Right renal cortex interstitium (tissue), 3 donors: ENCODE data around the gene MMP21. TPM values are rescaled to one million over a fixed set of nuclear protein-coding genes. Genes with fewer than 3 reads are reported as not detected.

ENCODE experiments used
- DNase-seq, 3 donors: peaks; one replicate each; pipeline ENCODE4 v3.0.0-alpha.2; 2013; ENCODE audit warnings: low read depth in 3 of 3, low spot score in 2 of 3
- polyA plus RNA-seq, 3 donors: library from polyadenylated mRNA; unstranded; fragments of 120-200 nt; gene quantifications; one replicate each; pipeline ENCODE4 v1.2.1, GENCODE V29; 2013; ENCODE audit not compliant: insufficient read length in 3 of 3

The MMP21 gene
- polyA plus RNA-seq = under 1 TPM; 0.17 to 0.29 (median 0.18) TPM

DNA sequence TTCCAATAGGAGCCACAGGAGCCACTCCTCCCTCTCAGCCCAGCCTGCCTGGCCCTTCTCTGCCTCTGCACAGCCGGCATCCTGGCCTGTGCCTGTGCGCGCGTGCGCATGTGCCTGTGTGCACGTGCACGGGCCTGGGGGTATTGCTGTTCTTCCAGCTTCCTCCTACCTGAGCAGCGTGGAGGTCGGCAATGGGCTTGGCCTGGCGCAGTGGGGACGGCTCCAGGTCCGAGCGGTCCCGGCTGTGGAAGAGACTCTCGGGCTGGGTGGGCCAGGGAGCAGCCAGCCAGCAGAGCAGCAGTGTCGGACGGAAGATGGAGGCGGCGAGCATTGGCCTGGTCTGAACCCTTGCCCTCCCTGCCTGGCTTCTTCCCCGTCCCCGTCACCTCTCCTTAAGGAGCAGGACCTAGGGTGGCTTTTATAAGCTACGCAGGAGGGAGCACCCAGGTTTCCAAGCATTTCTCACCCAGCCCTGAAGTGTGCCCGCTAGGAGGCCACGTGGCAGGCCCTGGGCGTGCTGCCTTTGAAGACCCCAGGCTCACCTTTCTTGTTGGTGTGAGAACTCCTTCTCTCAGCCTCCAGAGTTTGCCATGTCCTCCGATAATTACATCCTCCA lies at the start of gene MMP21:
TSS of gene MMP21 (minus strand) at position 331 of the 616 bp plus-strand sequence. CDS start at position 331, 0 bp downstream.
- no peak for DNase-seq

- DNase-seq = no peak
Measured at GRCh38 chr10:125824736-125825135, 49.1 kb upstream of the MMP21 start.

DNA sequence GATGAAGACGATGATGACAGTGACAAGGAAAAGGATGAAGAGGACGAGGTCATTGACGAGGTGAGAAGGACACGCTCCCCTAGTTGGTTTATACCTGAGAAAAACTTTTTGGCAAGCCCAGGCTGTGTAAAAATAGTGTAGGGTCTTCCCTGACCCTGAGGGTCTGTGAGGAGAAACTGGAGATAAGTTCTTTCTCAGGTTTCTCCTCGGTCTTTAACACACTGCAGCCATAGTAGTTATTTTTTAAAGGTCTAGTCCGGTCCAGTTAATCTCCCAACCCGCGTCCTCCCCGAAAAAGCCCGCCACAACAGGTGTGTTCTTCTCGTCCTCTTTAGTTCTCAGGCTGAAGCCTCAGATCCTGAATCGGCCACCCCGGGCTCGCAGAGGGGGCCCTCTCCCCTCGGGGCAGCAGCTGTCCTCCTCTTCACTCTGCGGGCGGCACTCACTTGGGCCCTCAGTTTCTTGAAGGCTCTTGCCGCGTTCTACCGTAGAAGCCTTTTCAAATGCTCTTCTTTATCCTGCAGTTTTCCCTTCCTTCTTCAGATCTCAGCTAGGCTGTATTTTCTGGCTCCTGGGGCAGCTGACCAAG lies 48.1 kb upstream of the MMP21 start:
- no peak for DNase-seq

DNA sequence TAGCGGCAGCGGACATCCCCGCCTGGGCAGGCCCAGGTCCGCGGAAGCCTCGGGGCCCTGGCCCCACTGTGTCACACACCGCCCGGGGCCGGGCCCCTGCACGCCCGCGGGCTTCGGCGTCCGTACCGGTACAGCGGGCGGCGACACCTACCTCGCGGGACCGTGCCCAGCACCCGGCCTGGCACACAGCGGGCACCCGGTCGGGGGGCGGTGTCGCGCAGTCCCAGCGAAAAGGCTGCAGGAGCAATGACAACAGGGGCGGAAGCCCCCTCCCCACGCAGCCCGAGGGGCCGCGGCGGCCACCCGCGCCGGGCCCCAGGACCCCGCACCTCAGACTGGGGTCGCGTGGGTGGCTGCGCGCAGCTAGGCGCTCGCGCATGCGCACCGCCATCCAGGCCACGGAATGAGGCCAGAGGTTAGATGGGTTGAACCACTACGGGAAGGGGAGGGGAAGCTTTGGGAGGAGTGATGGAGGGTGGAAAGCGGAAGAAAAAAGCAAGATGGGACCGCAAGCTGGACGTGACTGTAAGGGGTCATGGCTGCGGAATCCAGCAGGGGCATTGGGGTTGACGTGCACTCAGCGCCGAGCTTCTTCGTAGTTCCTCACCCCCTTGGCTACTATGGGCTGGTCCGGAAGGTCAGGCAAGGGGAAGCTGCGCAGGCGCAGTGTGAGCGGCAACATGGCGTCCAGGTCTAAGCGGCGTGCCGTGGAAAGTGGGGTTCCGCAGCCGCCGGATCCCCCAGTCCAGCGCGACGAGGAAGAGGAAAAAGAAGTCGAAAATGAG lies 47.4 kb upstream of the MMP21 start, which contains the start of the genes BCCIP and UROS:
TSS of gene BCCIP (plus strand) at position 669 of the 785 bp plus-strand sequence. CDS start at position 681, 12 bp downstream.
TSS of gene UROS (minus strand) at position 381 of the 785 bp plus-strand sequence. CDS start 6,759 bp downstream, outside the sequence.
- DNase-seq = peak; percentile 84 to 94 (median 86)

DNA sequence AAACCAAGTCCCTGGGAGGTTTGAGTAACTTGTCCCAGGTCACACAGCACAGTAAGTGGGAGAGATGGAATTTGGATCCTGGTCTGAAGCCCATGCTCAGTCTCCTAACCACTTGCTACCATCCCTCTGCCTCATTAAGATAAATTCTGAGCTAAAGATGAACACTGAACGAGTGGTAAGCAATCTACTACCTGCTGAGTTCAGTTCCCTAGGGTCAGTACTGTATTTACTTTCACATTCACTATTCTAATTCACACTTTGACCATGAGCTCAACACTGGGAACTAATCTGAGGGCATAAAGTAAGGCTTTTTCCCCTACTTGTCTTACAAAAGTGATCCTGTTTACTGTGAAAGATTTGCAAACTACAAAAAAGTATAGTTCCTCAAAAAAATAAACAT lies 45.1 kb upstream of the MMP21 start:
- DNase-seq = no peak

DNA sequence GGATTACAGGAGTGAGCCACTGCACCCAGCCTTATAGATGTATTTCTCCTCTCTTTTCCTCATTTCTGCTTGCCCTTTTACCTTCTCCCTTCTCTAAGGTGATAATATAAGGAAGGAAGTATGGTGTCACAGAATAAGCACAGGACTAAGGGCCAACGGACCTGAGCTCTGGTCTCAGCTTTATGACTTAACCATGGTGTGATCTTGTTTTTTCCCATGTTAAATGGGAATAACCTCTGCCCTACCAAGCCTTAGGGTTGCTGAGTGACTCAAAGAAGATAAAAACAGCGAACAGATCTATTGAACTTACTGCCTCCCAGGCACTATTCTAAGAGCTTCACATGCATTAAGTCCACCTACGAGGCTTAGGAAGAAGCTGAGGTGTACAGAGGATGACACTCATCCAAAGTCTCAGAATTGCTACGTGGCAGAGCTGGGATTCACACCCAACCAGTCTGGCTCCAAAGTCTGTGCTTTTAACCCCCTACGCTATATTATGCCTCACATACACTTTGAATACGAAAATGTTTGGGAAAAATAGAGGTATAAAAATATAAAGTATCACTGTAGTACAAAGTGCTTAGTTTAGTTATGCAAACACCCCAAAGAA lies 41.8 kb upstream of the MMP21 start:
- DNase-seq = no peak

DNA sequence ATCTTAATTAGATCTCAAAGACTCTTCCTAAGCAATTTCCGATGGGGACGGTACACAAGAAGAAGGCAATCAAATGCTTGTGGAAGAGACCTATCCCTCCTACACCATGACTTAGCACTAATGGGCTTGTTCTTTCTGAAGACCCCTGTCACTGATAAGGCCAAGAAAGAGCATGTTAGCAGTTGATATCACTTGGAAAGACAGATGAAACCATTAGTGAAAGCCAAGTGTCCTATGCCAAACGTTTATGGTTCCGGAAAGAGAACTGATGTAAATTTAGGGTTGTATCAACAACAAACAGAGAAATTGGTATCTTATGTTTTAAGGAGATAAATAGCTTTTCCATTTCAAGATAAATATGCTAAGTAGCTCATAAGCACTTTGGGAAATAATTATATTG lies 40.9 kb upstream of the MMP21 start:
- no peak for DNase-seq

- DNase-seq = no peak
Measured at GRCh38 chr10:125815764-125816163, 40.1 kb upstream of the MMP21 start.

- DNase-seq = peak in 1 of 3 donors; percentile 10
Measured at GRCh38 chr10:125812128-125812750, 36.6 kb upstream of the MMP21 start.

DNA sequence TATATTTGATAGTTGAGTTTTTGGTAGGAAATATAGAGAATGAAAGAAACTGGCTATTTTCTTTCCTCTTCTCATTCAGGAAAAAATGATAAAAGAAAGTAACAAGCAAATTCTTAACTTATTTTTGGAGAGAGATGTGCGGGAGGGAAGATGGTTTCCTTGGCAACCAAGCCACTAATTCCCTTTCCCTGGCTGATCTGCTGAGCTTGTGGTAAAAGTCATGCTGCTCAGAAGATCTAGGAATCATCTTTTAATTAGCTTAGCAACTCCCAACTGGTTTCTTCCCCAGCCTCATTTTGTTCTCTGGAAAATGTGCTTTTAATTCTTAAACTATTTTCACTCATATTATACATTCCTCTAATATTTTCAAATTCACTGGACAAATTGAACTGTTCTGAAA lies 35.6 kb upstream of the MMP21 start:
- DNase-seq = no peak

DNA sequence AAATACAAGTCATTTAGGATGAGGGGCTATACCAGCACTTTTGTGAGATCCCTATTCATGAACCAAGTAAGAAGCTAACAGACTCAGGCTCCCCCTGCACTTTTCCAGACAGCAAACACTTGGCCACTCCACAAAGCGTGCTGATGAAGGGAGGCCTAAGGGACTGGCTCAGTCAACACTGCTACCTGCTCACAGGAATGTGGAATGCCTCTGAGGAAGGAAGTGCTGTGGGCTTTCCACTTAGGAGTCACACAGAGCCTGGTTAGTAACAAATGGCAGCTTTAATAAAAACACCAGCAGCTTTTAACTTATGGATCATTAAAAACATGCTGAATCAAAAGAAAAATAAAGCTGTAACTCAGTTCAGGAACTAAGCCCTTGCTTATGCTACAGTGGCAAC lies 32.4 kb upstream of the MMP21 start:
- DNase-seq = no peak

- DNase-seq = no peak
Measured at GRCh38 chr10:125802739-125803138, 27.1 kb upstream of the MMP21 start.

- no peak for DNase-seq
Measured at GRCh38 chr10:125802131-125802530, 26.5 kb upstream of the MMP21 start.

DNA sequence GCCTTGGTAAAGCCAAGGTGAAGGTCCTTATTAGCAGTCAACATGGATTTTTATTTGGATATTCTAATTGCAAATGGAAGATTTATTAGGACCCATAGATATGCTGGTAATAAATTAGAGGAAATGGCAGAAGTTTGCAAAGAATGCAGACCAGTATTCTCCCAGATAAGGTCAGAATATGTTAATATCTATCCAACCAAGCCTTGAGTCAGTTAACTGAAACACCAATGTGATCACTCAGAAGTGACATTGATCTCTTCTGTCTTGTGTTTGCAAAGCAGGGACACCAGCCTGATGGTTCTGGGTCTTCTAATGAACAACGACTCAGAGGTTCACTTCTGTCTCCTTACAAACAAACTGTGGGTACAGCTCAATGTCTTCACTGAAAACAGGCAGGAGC lies 26.0 kb upstream of the MMP21 start:
- no peak for DNase-seq

DNA sequence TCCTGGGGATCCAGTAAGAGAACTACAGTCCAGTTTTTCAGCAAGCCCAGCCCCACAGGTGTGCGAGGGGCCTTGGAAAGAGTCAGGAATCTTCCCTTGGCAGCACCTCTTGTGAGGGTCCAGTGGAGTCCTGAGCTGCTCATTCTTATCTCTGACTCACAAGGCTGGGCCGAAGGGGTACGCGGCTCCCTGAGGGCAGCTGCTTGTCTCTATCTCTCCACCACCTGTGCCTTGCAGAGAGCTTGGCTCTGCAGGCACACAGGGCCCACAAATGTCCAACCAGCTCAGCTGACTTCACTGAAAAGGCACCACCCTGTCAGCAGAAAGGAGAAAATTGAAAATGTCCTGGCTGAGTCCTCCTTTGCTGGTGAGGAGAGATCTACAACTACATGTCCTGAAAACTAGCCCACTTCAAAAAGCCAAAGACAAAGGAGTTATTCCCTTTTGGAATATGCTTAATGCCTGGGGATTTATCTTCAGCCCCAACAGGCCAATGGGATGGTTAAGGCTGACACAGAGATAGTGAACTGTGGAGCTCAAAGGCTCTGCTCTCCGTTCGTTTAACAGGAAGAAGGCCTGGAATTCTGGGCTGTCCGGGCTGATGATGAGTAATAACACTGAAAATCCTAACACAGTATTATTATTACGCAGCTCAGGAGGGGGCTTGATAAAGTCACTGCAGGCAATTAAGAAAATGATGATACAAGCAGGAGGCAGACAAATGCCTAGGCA lies 24.0 kb upstream of the MMP21 start:
- no peak for DNase-seq

DNA sequence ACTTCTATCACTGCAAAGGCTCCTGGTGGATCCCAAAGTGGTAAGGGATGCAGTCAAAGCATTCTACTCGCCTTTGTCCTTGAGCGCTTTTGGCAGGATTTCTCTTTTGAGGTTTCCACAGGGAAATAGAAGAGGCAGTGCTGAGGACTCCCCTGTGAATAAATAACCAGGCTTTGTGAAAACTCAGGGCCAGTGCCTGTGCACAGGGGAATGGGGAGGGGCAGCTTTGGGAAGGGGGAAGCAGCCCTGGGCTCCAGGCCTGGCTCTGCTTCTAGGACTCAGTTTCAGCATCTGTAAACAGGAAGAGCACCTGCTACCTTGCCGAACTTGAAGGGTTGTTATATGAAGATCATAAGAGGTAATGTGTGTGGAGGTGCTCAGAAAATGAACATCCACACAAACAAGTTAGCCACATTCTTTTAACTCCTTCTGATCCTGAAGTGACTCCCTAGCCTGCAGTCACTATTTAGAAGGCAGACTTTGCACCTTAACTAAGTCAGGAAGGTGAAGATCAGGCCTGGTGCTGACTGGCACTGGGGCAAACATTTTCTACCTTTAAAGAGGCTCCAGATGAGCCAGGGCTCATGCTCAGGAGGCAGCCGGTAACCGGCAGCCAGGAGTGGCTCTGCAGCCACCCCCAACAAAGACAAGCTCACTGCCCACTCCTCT lies 22.5 kb upstream of the MMP21 start:
- DNase-seq = no peak

DNA sequence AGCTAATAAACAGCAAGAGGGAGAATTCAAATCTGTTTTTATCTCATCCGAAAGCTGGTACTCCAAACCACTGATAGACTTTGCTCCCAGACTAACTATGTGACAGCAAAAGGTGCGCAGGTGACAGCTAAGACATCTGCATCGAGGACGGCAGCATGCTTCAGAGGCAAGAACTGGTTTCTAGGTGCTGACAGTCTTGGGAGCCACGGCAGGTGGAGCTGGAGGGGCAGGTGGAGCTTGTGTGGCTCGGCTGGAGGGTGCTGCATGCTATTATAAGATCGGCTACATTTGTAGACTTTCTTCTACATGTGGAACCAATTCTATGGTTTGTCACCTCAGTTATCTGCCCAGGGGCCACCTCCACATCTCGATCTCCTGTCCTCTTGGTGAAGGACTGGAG lies 21.8 kb upstream of the MMP21 start:
- DNase-seq = no peak

GRCh38 chr10:125795637-125796190 lies 20.1 kb upstream of the MMP21 start:
- no peak for DNase-seq

DNA sequence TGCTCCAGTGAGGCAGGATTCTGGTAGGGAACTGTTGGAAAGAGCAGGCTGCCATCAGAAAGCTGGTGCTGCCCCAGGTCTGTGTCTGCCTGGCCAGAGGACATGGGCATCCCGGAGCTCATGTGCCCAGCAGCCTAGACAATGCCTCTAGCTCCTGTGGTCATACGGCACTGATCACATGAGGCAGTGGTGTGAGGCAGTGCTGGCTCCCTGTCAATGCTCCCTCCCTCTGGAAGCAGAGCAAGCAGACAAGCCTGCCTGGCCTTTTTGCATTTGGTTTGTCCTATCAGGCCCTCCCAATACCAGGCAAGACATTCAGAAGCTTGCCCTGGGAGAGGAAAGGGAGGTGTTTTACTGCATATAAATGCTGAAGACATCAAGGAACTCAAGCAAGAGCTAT lies 19.5 kb upstream of the MMP21 start:
- DNase-seq = no peak
